HTR-8/SVneo (cell line): ENCODE data around the gene PIAS4.

Experiments
- DNase-seq: peaks from one replicate; pipeline ENCODE4 v3.0.0; 2011; ENCODE audit warnings: low spot score, mixed read lengths; ENCODE audit not compliant: insufficient read length
- FAIRE-seq: peaks from 2 replicates; lab custom pipeline; 2011; peaks lifted over from hg19 to GRCh38; lab: Jason Lieb, UNC

Gene PIAS4

DNA sequence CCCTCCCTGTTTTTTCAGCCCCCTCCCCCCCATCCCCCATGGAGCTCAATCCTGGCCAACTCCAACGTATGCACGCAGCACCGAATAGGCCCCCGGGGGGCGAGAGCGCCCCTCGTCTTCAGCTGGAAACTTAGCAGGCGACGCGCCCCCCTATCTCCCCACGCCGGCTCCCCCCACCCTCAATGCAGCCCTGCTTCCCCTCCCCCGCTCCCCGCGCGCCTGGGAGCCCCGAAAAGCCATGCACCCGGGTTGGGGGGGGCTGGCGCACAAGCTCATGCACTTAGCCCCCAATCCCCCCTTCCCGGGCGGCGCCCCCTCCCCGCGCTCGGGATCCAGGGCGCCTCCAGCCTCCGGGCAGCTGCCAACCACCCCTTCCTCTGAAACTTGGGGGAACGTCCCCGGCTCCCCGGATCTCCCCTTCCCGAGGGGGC is 58.7 kb downstream of the PIAS4 start:
- no peak for FAIRE-seq
- DNase-seq: no peak

DNA sequence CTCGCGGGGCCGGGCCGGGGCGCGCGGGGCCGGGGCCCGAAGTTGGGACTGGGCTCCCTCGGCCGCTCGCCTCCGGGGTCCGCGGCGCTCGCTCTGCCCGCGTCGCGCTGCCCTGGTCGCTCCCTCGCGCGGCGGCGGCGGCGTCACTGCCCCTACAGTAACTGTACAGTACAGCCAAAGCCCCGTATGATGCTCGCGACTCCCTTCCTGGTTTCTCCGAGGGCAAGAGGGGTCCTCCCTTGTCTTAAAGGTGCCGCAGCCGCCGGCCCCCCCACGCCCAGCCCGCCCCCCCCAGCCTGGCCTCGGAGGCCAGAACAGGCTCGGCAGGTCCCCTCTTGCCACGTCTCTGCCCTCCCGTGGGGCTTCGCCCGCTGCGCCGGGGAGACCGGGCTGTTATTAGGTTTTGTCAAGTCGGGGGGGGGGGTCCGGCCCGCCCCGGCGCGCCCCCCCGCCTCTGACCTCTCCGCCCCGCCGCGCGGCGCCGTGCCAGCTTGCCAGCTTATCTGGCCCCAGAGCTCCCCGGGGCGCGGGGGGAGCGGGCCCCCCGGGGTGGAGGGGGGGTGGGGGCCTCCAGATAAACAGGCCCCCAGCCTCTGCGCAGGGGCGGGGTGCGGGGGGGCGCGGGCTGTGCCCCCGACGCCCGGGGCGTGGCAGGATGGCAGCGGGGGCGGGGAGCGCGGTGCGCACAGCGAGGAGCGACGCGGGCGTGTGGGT is 59.3 kb downstream of the PIAS4 start, which contains the start of gene ZBTB7A:
Gene ZBTB7A (minus strand): TSS at position 218 of the 714 bp plus-strand sequence. CDS start 11,667 bp downstream, outside the sequence.
- DNase-seq (peak; percentile 68), FAIRE-seq (no peak)

DNA sequence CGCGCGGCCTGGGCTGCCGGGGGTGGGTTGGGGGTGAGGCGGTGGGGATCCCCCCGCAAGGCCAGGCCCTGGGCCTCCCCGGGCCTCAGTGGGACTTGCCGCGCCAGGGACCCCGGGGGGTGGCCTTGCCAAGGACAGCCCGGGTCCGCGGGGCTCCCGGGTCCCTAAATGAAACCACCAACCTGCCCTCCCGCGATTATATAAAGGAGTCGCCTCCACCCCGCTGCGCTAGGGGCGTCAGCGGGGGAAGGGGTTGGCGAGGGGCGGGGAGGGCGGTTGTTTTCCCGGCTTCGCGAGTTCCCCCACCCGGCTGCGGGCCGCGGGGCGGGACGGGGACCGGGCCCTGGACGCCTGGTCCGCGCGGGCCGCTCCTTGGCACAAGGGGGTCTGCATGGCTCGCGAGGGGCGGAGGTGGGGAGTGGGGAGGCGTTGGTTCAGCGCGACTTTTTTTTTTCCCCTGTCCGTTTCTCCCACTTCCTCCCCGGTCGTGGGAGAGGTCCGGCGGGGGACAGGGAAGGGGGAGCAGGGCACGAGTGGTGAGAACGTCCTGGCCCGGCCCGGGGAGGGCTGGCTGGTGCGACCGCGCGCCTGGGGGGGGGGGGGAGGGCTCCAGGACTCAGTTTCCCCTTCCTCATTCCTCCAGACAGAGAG is 60.0 kb downstream of the PIAS4 start:
- FAIRE-seq (no peak), DNase-seq (no peak)

DNA sequence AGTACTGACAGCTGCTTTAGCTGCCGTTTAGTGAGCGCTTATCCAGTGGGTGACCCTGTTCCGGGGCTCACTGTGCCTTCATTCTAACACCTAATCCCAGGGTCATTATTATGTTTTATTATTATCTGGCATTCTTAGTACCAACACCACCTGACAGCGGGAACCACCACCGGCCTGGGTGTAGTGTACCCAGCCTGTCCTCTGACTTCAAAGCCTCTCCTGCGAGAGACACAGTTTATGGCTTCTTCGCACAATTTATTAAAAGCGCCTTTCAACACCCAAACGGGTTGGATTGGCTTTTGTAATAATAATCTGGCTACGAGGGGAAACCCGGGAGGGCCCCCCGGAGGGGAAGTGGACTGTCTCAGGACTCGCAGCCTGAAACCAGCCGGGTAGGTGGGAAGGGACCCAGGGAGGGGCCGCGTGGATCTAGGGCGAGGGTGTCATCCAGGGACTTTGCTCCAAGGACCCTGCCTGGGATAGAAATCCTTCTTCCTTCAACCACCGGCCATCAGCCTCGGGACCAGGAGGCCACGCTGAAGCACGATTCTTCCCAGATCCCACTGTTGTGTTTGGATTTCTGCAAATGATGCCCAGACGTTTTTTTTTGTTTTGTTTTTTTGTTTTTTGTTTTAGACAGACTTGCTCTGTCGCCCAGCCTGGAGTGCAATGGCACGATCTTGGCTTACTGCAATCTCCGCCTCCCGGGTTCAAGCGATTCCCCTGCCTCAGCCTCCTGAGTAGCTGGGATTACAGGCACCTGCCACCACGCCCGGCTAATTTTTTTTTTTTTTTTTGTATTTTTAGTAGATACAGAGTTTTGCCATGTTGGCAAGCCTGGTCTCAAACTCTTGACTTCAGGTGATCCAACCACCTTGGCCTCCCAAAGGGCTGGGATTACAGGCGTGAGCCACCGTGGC is 60.8 kb downstream of the PIAS4 start:
- DNase-seq (no peak), FAIRE-seq (no peak)

- no peak for FAIRE-seq
- no peak for DNase-seq
Observed at GRCh38 chr19:4069331-4069959, 61.9 kb downstream of the PIAS4 start.

GRCh38 chr19:4071610-4072009 is 64.1 kb downstream of the PIAS4 start:
- DNase-seq: no peak
- no peak for FAIRE-seq

GRCh38 chr19:4075373-4075772 is 67.8 kb downstream of the PIAS4 start:
- FAIRE-seq (no peak), DNase-seq (no peak)

DNA sequence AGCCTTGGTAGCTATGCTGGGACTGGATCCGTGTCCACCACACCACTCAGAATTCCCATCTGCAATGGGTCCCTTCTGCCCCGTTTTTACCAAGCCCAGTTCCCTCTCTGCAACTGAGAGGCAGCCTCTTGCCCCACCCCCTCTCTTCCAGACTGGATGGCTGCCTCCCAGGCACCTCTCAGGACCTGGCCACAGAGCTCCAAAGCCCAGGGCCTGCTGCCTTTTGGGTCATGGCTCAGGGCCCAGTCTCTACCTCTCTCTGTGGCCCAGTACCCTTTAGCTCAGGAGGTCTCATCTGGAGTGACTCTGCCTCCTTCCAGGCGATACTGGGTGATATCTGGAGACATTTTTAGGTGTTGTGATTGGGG is 69.5 kb downstream of the PIAS4 start:
- FAIRE-seq: no peak
- no peak for DNase-seq

DNA sequence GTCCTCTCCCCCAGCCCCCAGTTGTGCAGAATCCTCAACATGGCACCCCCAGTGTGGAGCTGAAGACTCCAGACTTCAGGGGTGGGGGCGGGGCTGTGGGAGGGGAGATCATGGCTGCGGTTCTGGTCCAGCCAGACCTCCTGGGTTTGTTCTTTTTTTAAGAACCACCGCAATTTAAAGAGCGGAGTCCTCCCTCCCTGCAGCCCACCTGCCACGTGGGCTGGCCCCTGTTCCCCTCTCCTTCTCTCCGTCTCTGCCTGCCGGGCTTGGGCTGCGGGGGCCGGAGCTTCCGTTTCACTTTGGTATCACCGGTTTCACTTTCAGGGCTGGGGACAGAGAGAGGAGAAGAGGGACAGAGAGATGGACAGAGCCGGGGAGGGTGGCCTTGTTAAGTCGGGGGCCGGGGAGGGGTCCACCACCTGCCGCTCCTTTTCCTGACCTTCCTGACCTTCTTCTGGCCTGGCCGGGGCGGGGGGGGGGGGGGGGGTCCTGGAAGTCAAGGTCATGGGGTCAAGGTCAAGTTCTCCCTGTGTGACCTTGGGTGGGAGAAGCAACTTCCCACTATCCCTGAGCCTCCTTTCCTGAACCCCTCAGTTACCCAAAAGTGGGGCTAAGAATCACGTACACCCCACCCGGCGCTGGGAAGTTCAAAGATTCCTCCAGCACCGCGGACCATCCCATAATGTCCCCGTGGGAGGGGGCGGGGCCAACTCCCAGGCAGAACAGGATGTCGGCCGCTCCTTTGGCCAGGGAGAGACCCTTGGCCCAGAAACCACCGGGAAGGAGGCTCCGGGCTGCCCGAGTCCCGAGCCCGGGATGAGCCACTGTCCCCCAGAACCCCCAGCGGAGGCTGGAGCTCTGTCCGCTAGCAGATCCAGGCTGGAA is 70.5 kb downstream of the PIAS4 start:
- DNase-seq: no peak
- FAIRE-seq: no peak

- FAIRE-seq (no peak), DNase-seq (no peak)
Observed at GRCh38 chr19:4080473-4080872, 72.9 kb downstream of the PIAS4 start.

- no peak for DNase-seq
- no peak for FAIRE-seq
Observed at GRCh38 chr19:4081441-4082129, 74.0 kb downstream of the PIAS4 start.

DNA sequence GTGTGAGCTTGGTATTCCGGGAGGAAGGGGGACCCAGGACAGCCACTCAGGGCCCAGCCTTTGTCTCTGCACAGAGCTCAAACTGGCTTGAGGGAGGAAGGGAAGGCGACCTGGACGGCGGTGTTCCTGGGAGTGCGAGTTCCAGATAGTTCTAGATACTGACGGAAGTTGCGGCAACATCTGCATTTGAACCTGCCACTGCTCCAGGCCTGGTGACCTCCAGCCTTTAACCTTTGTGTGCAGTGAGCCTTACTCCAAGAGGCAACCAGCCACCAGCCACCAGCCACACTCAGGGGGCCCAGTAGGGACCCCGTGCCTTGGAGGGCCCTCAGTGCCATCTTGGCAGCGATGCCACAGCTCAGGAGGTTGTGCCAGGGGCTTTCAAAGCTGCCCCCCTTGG is 74.6 kb downstream of the PIAS4 start:
- FAIRE-seq (no peak), DNase-seq (no peak)

GRCh38 chr19:4083677-4084546 is 76.4 kb downstream of the PIAS4 start:
- FAIRE-seq (no peak), DNase-seq (no peak)

GRCh38 chr19:4084547-4084877 is 77.0 kb downstream of the PIAS4 start:
- FAIRE-seq (no peak), DNase-seq (no peak)

GRCh38 chr19:4086411-4086867 is 78.9 kb downstream of the PIAS4 start:
- DNase-seq (no peak), FAIRE-seq (no peak)

GRCh38 chr19:4087787-4088679 is 80.5 kb downstream of the PIAS4 start:
- FAIRE-seq: no peak
- DNase-seq: no peak

GRCh38 chr19:4088975-4089374 is 81.4 kb downstream of the PIAS4 start:
- DNase-seq (no peak), FAIRE-seq (no peak)
